ENCODE data around the gene PAGE2. TPM values are rescaled to one million over a fixed set of nuclear protein-coding genes. Genes with fewer than 3 reads are reported as not detected.

PAGE2 gene
- total RNA-seq, result not detected in 2 replicates

GRCh38 chrX:55088795-55089489 lies at the start of gene PAGE2:
PAGE2 (plus strand) TSS chrX:55089018; CDS start chrX:55090021, 1,003 bp downstream.

DNA sequence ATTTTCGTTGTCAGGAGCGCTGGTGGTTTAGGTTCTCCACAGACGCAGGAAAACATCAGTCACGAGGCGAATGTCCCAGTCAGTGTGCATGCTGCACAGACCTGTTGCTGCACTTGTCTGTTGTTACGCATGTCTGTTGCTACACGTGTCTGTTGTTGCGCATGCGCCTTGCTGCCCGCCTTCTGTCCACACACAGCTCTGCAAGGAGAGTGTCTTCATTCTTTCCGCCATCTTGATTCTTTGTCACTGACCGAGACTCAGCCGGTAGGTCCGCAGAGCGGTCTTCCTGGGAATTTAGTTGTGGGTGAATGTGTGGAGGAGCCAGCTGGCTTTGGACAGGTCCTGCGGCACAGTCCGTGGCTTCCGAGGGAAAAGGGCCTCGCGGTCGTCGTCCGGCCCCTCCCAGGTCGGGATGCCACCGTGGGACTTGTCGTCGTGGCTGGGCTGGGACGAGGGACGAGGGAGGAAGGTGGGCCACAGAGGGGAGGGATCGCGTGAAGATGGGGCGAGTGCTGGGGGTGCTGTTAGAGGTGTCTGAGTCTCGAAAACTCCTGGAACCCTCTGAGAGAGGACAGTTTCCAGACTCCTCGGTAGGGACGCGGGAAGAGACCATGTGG lies 13.9 kb upstream of the PAGE2 start, which contains the start of gene PAGE2B:
Gene PAGE2B (plus strand): TSS at position 180 of the 617 bp plus-strand sequence. CDS start 1,012 bp downstream, outside the sequence.

Other genes starting within 250 kb of the PAGE2 start
- 10.2 and 20.9 TPM in 2 replicates for gene TRO, start 168.2 kb upstream of the PAGE2 start, total RNA-seq
- 0.19 TPM in 1 of 2 replicates, not detected in the other for gene PFKFB1, start 94.8 kb upstream of the PAGE2 start, total RNA-seq
- 4.5 and 9.0 TPM in 2 replicates for gene APEX2, start 88.7 kb upstream of the PAGE2 start, total RNA-seq
- gene ALAS2, start 58.0 kb upstream of the PAGE2 start, total RNA-seq, result not detected in 2 replicates
- gene PAGE2B, start 14.0 kb upstream of the PAGE2 start, total RNA-seq, result not detected in 2 replicates
- not detected in 2 replicates for gene PAGE5, start 131.3 kb downstream of the PAGE2 start, total RNA-seq
- gene PAGE3, start 175.9 kb downstream of the PAGE2 start, total RNA-seq, result not detected in 2 replicates